IMR-90 (cell line): ENCODE measurements around the gene PLCB3. TPM values are rescaled to one million over a fixed set of nuclear protein-coding genes. Genes with fewer than 3 reads are reported as not detected.

Source experiments
- ATAC-seq: fragments of 200-7000 bp; cut with Tn5 transposase; 2 replicates; pipeline ENCODE4 v1.9.1; 2020; ENCODE audit warnings: low read depth, mild to moderate bottlenecking, moderate library complexity
- BruUV-seq: library from RNA; stranded (reverse); fragments of 400-500 nt; replicated peaks from 2 replicates; lab custom pipeline; 2021; lab: Mats Ljungman, UMichigan
- CTCF ChIA-PET: fragments of 300-600 bp; formaldehyde crosslinking; extraction: SDS; loops from one replicate; lab custom pipeline; 2021; ENCODE audit warnings: antibody characterized with exemption; lab: Yijun Ruan, JAX
- POLR2A ChIA-PET: fragments of 300-600 bp; sonication (Branson Sonifier 250); formaldehyde crosslinking; loops from one replicate; lab custom pipeline; 2022; ENCODE audit warnings: antibody characterized with exemption; ENCODE audit not compliant: unreplicated experiment; lab: Charles Lee
- DNase-seq: peaks from one replicate; pipeline ENCODE4 v3.0.0; 2013
- H2AFZ ChIP-seq: replicated peaks from 2 replicates; pipeline ENCODE3; 2013; ENCODE audit warnings: low read length, mild to moderate bottlenecking; ENCODE audit not compliant: poor library complexity
- H2AK5ac ChIP-seq: 2 replicates; pipeline ENCODE4 v1.6.1; 2013; ENCODE audit warnings: low read depth, low read length, inconsistent platforms
- H2AK9ac ChIP-seq: replicated peaks from 2 replicates; pipeline ENCODE3; 2013; ENCODE audit warnings: mild to moderate bottlenecking, low read depth, low read length, moderate library complexity; ENCODE audit not compliant: poor library complexity
- H2BK120ac ChIP-seq: 2 replicates; pipeline ENCODE4 v1.6.1; 2013; ENCODE audit warnings: low read depth, low read length, inconsistent platforms
- H2BK15ac ChIP-seq: 3 replicates; pipeline ENCODE4 v1.6.1; 2013; ENCODE audit warnings: low read depth, low read length, inconsistent platforms
- H2BK20ac ChIP-seq: 2 replicates; pipeline ENCODE4 v1.6.1; 2013; ENCODE audit warnings: low read depth, mild to moderate bottlenecking, inconsistent platforms, low read length, moderate library complexity
- H2BK5ac ChIP-seq: 2 replicates; pipeline ENCODE4 v1.6.1; 2013; ENCODE audit warnings: mild to moderate bottlenecking, low read depth, low read length, inconsistent platforms; ENCODE audit not compliant: poor library complexity, severe bottlenecking
- H3K14ac ChIP-seq: replicated peaks from 2 replicates; pipeline ENCODE4 v1.6.1; 2013; ENCODE audit warnings: low read depth, low read length, inconsistent platforms
- H3K18ac ChIP-seq: 2 replicates; pipeline ENCODE4 v1.6.1; 2013; ENCODE audit warnings: low read depth, low read length, control low read depth
- H3K23ac ChIP-seq: 2 replicates; pipeline ENCODE4 v1.6.1; 2013; ENCODE audit warnings: low read depth, low read length, inconsistent platforms
- H3K27ac ChIP-seq: 2 replicates; pipeline ENCODE4 v1.5.1; 2013; ENCODE audit warnings: mild to moderate bottlenecking, control low read depth, low read length; ENCODE audit not compliant: insufficient read depth
- H3K27me3 ChIP-seq: 2 replicates; pipeline ENCODE4 v1.6.1; 2013; ENCODE audit warnings: low read length; ENCODE audit not compliant: control insufficient read depth, insufficient read depth
- H3K36me3 ChIP-seq: 2 replicates; pipeline ENCODE4 v1.6.1; 2013; ENCODE audit warnings: low read length, mixed read lengths; ENCODE audit not compliant: control insufficient read depth, insufficient read depth
- H3K4ac ChIP-seq: 2 replicates; pipeline ENCODE4 v1.6.1; 2013; ENCODE audit warnings: low read depth, low read length, inconsistent platforms
- H3K4me1 ChIP-seq: 2 replicates; pipeline ENCODE4 v1.6.1; 2013; ENCODE audit warnings: low read length, mixed read lengths; ENCODE audit not compliant: control insufficient read depth, insufficient read depth
- H3K4me2 ChIP-seq: 2 replicates; pipeline ENCODE4 v1.6.1; 2013; ENCODE audit warnings: low read depth, mild to moderate bottlenecking, control low read depth, low read length, moderate library complexity
- H3K4me3 ChIP-seq: 2 replicates; pipeline ENCODE4 v1.5.1; 2013; ENCODE audit warnings: low read depth, mild to moderate bottlenecking, control low read depth, low read length, moderate library complexity; ENCODE audit not compliant: insufficient read depth
- H3K56ac ChIP-seq: 2 replicates; pipeline ENCODE4 v1.6.1; 2013; ENCODE audit warnings: low read length, inconsistent platforms; ENCODE audit not compliant: insufficient read depth; ENCODE audit errors: extremely low read depth
- H3K79me1 ChIP-seq, 2 experiments: 2 replicates each; pipeline ENCODE4 v1.6.1; 2013; ENCODE audit warnings: low read length in 2 of 2, inconsistent platforms in 1 of 2, low read depth in 1 of 2
- H3K9ac ChIP-seq: 2 replicates; pipeline ENCODE4 v1.6.1; 2013; ENCODE audit warnings: low read depth, low read length, control low read depth
- H3K9me1 ChIP-seq: 2 replicates; pipeline ENCODE4 v1.6.1; 2013; ENCODE audit warnings: low read length, inconsistent platforms; ENCODE audit not compliant: insufficient read depth
- H3K9me3 ChIP-seq: 2 replicates; pipeline ENCODE4 v1.6.1; 2013; ENCODE audit warnings: low read length; ENCODE audit not compliant: control insufficient read depth, insufficient read depth
- H4K20me1 ChIP-seq: 2 replicates; pipeline ENCODE4 v1.6.1; 2013; ENCODE audit warnings: low read length, inconsistent platforms; ENCODE audit not compliant: insufficient read depth
- H4K5ac ChIP-seq: 2 replicates; pipeline ENCODE4 v1.6.1; 2013; ENCODE audit warnings: mild to moderate bottlenecking, low read depth, low read length, control low read depth
- H4K8ac ChIP-seq, 2 experiments: 2 replicates each; pipeline ENCODE4 v1.6.1; 2013; ENCODE audit warnings: low read depth in 2 of 2, low read length in 2 of 2, control low read depth in 1 of 2, inconsistent platforms in 1 of 2
- H4K91ac ChIP-seq: 2 replicates; pipeline ENCODE4 v1.6.1; 2013; ENCODE audit warnings: low read depth, low read length, inconsistent platforms; ENCODE audit not compliant: insufficient read depth
- MXI1 ChIP-seq: IDR thresholded peaks from 2 replicates; pipeline ENCODE4 v1.6.1; 2012; ENCODE audit warnings: low read depth, mild to moderate bottlenecking, low read length, moderate library complexity, borderline replicate concordance
- RCOR1 ChIP-seq: IDR thresholded peaks from 2 replicates; pipeline ENCODE4 v1.6.1; 2012; ENCODE audit warnings: mild to moderate bottlenecking, low read length, improper control_type of control experiment; ENCODE audit not compliant: insufficient replicate concordance
- SMC3 ChIP-seq: fragments of 150-350 bp; IDR thresholded peaks from 2 replicates; pipeline ENCODE4 v1.6.1; 2016; ENCODE audit warnings: low read depth, mild to moderate bottlenecking, antibody characterized with exemption, low read length, moderate library complexity
- WGBS, 2 experiments: methylation state at CpG; one replicate each; pipeline versions ENCODE4 v1.1.5 to v1.1.7; 2013; ENCODE audit warnings: missing lambda C conversion rate in 2 of 2; ENCODE audit not compliant: insufficient read length in 1 of 2; ENCODE audit errors: extremely low coverage in 2 of 2; 5-methylcytosine and 5-hydroxymethylcytosine counted together
- dilution Hi-C: fragments of 300-500 bp; cut with HindIII; formaldehyde crosslinking; loops from one replicate; pipeline ENCODE4 v1.14.3; 2018; ENCODE audit warnings: low sequenced_read_pairs; ENCODE audit not compliant: unreplicated experiment
- in situ Hi-C: fragments of 300-500 bp; cut with MboI; formaldehyde crosslinking; loops from 3 replicates; pipeline ENCODE4 v1.14.3; 2019; ENCODE audit warnings: low sequenced_read_pairs, inconsistent platforms, mixed read lengths
- intact Hi-C: fragments of 100-400 bp; cut with micrococcal nuclease; formaldehyde crosslinking; loops from 2 replicates; pipeline ENCODE4 v1.10.0; 2022
- polyA plus RNA-seq, 3 experiments: library from polyadenylated mRNA; depleted of rRNA; stranded (reverse); fragments of >200 nt; gene quantifications; 2 replicates each; pipeline ENCODE4 v1.2.3, GENCODE V29; 2012; ENCODE audit warnings: low replicate concordance in 1 of 3
- total RNA-seq: library from RNA; depleted of rRNA; stranded (reverse); fragments of >200 nt; gene quantifications from 2 replicates; pipeline ENCODE4 v1.2.3, GENCODE V29; 2012

PLCB3 gene
- total and polyA plus RNA-seq, 2 of the 4 experiments (the other 2 are of a cell fraction) = 23.9 to 24.9 TPM

DNA sequence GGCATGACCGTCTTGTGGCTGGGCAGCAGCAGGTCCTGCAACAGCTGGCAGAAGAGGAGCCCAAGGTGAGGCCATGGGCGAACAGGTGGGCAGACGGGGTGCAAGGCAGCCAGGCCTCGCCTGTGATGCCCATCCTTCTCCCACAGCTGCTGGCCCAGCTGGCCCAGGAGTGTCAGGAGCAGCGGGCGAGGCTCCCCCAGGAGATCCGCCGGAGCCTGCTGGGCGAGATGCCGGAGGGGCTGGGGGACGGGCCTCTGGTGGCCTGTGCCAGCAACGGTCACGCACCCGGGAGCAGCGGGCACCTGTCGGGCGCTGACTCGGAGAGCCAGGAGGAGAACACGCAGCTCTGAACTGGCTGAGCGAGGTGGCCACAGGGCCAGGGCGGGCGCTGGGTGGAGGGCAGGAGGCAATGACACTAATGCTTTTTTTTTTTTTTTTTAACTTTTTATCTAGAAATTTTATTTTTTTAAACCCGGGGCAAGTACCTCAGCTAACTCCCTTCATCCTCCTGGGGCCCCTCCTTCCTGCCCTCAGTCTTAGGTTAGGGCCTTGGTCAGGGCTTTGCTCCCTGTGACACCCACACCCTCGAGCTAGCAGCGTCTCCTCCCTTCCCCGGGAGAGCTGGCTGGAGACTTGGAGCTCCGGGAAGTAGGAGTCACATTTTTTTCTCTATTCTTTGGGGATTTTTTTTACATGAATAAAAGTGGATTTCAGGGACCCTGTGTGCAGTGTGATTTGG is 16.0 kb downstream of the PLCB3 start (continued):
- TF ChIP-seq RCOR1 = no peak

DNA sequence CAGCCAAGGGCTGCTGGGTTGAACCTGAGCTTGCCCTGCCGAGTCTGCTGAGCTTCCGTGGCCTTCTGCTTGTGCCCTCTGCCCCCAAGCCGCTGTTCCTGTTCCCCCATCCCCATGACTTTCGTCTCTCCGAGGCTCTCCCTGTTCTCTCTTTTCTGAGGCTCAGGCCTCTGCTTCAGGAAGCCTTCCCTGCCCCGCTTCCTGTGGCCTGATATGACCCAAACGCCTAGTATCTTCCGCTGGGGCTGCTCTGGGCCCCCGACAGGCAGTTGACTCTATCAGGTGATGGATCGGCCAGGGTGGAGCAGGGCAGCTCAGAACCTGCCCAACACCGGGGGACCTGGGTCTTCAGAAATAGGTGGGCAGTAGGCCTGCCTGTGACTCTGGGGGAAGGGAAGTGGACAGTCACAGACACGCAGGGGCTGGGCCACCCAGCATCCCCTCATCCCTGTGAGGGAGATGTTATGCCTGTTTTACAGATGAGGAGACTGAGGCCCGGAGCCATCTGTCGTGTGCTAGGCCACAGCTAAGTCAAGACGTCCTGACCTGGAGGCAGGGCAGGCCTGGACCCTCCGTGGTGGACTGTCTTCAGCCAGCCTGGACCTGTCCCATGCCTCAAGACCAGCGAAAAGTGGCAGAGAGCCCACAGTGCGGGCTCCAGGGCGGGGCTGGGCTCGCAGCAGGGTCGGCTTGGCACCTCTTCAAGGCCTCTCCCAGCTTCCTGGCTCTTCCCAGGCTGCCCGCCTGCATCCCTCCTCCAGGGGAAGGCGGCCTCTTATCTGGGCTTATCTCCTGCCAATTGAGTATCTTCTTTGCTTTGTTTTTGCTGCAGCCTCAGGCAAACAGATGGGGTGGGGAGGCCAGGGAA is 16.9 kb downstream of the PLCB3 start:
- Histone ChIP-seq H3K79me1 (peaks cover 9 to 34% of the 10 kb centered on the region in 2 experiments), H3K9me1 (peaks cover 5% of the 10 kb centered on the region; the same call in 1 of the 2 replicates), H3K27ac (peak overlapping the region; percentile 76), H2BK20ac (no peak overlapping the region; the same call in 1 of the 2 replicates), H3K14ac (peak overlapping the region; percentile 87), H3K23ac (peak overlapping the region; percentile 73), H4K20me1 (no peaks in the 10 kb centered on the region; the same call in 1 of the 2 replicates), H3K56ac (peak overlapping the region; percentile 82; the same call in 1 of the 2 replicates), H3K4me1 (peaks cover 14% of the 10 kb centered on the region), H2BK5ac (peak overlapping the region; percentile 61), H2AK5ac (peak overlapping the region; percentile 94), H4K5ac (peak overlapping the region; percentile 51), H3K9me3 (no peaks in the 10 kb centered on the region), H3K36me3 (peaks cover 12% of the 10 kb centered on the region; the same call in 1 of the 2 replicates), H3K27me3 (no peaks in the 10 kb centered on the region), H3K9ac (peak overlapping the region; percentile 75), H3K4me2 (peak overlapping the region; percentile 73), H4K8ac (peak overlapping the region; percentile 77 to 96), H2AFZ (peak overlapping the region; percentile 96), H2AK9ac (peak overlapping the region; percentile 90), H2BK120ac (peak overlapping the region; percentile 67; the same call in 1 of the 2 replicates), H3K4ac (peak overlapping the region; percentile 88), H4K91ac (peak overlapping the region; percentile 94; the same call in 1 of the 2 replicates), H3K18ac (no peak overlapping the region; the same call in 1 of the 2 replicates), H2BK15ac (0 out of 3 replicates have a peak overlapping the region, but pooled peaks have one; percentile 39), H3K4me3 (peak overlapping the region; percentile 56; the same call in 1 of the 2 replicates)
- DNase-seq (peak; percentile 48), ATAC-seq (peak; percentile 0)
- TF ChIP-seq SMC3 = no peak
- no peak for TF ChIP-seq MXI1
- ChIA-PET POLR2A (interaction anchor here (1.2 kb wide), 1 partner anchor 19 kb away, joined by 3 read pairs; no protein-coding TSS in a partner anchor), CTCF (interaction anchor here (1.5 kb wide), 1 partner anchor 9 kb away, joined by 3 read pairs; no protein-coding TSS in a partner anchor)
- intact Hi-C loops (no loop called here), dilution Hi-C loops (no loop called here), in situ Hi-C loops (no loop called here)
- WGBS, 2 experiments = 67% methylated on average over 13 of the region's 23 CpGs; no CpG with 5 or more reads in 1 of the 2 experiments
- BruUV-seq = no TSS peak
